Effector memory CD4-positive, alpha-beta T cell (primary cell): Measurements from ENCODE around the gene SMARCA4.

Experiments used
- DNase-seq, 3 donors: peaks; one replicate each; pipeline ENCODE4 v3.0.0-alpha.2; 2020
- H3K27ac ChIP-seq: 2 replicates; pipeline ENCODE4 v1.7.0; 2013; ENCODE audit warnings: mild to moderate bottlenecking, low read length, moderate library complexity; ENCODE audit not compliant: insufficient read depth, poor library complexity, severe bottlenecking
- H3K27me3 ChIP-seq: replicated peaks from 2 replicates; pipeline ENCODE4 v1.7.0; 2013; ENCODE audit warnings: mild to moderate bottlenecking, low read length; ENCODE audit not compliant: insufficient read depth, control insufficient read depth, poor library complexity, severe bottlenecking
- H3K36me3 ChIP-seq: 2 replicates; pipeline ENCODE4 v1.7.0; 2013; ENCODE audit warnings: mild to moderate bottlenecking, low read length, moderate library complexity; ENCODE audit not compliant: control insufficient read depth, insufficient read depth
- H3K4me1 ChIP-seq: 2 replicates; pipeline ENCODE4 v1.7.0; 2013; ENCODE audit warnings: low read length, mild to moderate bottlenecking; ENCODE audit not compliant: control insufficient read depth, insufficient read depth, poor library complexity, severe bottlenecking
- H3K4me3 ChIP-seq: 2 replicates; pipeline ENCODE4 v1.7.0; 2013; ENCODE audit warnings: low read length, low read depth, mild to moderate bottlenecking; ENCODE audit not compliant: insufficient read depth, poor library complexity, severe bottlenecking
- H3K9me3 ChIP-seq: 2 replicates; pipeline ENCODE4 v1.7.0; 2013; ENCODE audit warnings: mild to moderate bottlenecking, low read length, moderate library complexity; ENCODE audit not compliant: control insufficient read depth

SMARCA4 gene

DNA sequence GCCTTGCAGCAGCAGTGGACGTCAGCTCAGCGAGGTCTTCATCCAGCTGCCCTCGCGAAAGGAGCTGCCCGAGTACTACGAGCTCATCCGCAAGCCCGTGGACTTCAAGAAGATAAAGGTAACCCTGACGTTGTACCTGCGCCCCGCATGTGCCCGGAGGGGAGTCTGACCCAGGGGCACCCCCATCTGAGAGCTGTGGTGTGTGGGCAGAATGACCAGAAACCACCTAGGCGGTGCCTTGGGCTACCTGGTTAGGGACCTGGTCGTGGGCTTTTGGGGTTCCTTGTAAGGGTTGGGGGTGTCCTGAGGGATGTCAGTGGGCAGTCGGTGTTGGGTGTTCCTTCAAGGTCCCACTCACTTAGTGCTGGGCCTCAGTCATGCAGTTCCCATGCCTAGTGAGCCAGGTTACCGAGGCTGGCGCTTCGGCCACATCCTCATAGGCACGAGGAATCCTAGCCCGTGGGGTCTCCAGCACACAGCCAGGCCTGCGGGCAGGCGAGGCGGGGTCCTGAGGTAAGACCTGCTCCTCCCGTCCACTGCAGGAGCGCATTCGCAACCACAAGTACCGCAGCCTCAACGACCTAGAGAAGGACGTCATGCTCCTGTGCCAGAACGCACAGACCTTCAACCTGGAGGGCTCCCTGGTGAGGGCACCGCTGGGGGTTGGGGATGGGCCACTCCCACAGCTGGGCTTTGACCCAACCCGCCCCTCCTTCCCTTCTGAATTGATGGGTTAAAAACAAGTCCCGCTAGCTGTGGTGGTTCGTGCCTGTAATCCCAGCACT lies 97.6 kb downstream of the SMARCA4 start:
- H3K4me3 ChIP-seq, result no peak overlapping the region
- no peaks in the 10 kb centered on the region for H3K27me3 ChIP-seq
- no peaks in the 10 kb centered on the region for H3K4me1 ChIP-seq
- no peak for DNase-seq
- no peak overlapping the region for H3K27ac ChIP-seq
- H3K9me3 ChIP-seq, result no peaks in the 10 kb centered on the region
- H3K36me3 ChIP-seq, result peaks cover 12% of the 10 kb centered on the region

GRCh38 chr19:11059511-11060358 lies 98.9 kb downstream of the SMARCA4 start:
- Histone ChIP-seq H3K9me3 (no peaks in the 10 kb centered on the region), H3K4me3 (no peak overlapping the region), H3K36me3 (peaks cover 12% of the 10 kb centered on the region), H3K27me3 (no peaks in the 10 kb centered on the region), H3K27ac (no peak overlapping the region), H3K4me1 (no peaks in the 10 kb centered on the region)
- no peak for DNase-seq

- no peaks in the 10 kb centered on the region for H3K27me3 ChIP-seq
- no peak for DNase-seq
- H3K9me3 ChIP-seq, result no peaks in the 10 kb centered on the region
- H3K4me1 ChIP-seq, result no peaks in the 10 kb centered on the region
- H3K36me3 ChIP-seq, result peaks cover 12% of the 10 kb centered on the region
- no peak overlapping the region for H3K4me3 ChIP-seq
- H3K27ac ChIP-seq, result no peak overlapping the region
These were observed 101.1 kb downstream of the SMARCA4 start for GRCh38 chr19:11061952-11062351.

DNA sequence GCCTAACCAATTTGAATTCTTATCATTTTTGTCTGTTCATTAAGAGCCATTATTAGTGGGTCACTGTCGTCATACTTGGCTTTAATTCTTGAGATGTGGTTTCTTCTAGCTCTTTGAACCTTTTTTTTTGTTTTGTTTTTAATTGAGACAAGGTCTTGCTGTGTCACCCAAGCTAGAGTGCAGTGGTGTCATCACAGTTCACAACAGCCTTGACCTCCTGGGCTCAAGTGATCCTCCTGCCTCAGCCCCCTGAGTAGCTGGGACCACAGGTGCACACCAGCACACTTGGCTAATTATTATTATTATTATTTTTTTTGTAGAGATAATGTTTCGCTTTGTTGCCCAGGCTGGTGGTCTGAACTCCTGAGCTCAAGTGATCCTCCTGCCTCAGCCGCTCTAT lies 102.6 kb downstream of the SMARCA4 start:
- no peak overlapping the region for H3K4me3 ChIP-seq
- no peaks in the 10 kb centered on the region for H3K4me1 ChIP-seq
- H3K36me3 ChIP-seq, result peaks cover 12% of the 10 kb centered on the region
- H3K9me3 ChIP-seq, result no peaks in the 10 kb centered on the region
- no peaks in the 10 kb centered on the region for H3K27me3 ChIP-seq
- H3K27ac ChIP-seq, result no peak overlapping the region
- DNase-seq, result no peak

DNA sequence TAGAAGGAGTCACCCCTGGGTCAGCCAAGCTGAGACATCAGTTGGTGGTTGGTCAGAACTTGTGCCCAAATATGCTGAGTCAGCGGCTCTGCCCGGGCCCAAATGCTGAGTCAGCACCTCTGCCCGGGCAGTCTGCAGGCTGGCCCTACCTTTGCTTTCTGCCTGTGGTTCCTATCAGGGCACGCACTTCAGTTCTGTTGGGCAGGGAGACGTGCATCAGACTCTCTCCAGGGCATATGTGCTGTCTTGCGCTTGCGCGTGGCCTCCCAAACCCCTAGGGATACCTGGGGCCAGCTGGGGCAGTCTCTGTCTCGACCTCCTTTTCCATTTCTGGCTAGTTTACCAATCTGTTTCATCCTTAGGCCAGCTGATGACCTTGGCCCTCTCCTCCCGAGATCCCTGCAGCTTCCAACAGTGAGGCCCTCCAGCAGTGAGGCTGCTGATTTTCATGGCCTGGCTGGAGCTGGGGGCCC lies 104.0 kb downstream of the SMARCA4 start:
- Histone ChIP-seq H3K27me3 (no peaks in the 10 kb centered on the region), H3K4me1 (no peaks in the 10 kb centered on the region), H3K4me3 (no peak overlapping the region), H3K36me3 (peaks cover 8% of the 10 kb centered on the region), H3K27ac (no peak overlapping the region), H3K9me3 (no peaks in the 10 kb centered on the region)
- no peak for DNase-seq

- DNase-seq, result no peak
- Histone ChIP-seq H3K4me3 (no peak overlapping the region), H3K36me3 (no peaks in the 10 kb centered on the region)
These were observed 105.5 kb downstream of the SMARCA4 start for GRCh38 chr19:11066326-11066725.

GRCh38 chr19:11067356-11068113 lies 106.7 kb downstream of the SMARCA4 start:
- H3K4me1 ChIP-seq, result no peaks in the 10 kb centered on the region
- no peaks in the 10 kb centered on the region for H3K36me3 ChIP-seq
- no peak for DNase-seq
- H3K9me3 ChIP-seq, result no peaks in the 10 kb centered on the region
- no peak overlapping the region for H3K27ac ChIP-seq
- H3K27me3 ChIP-seq, result no peaks in the 10 kb centered on the region
- H3K4me3 ChIP-seq, result no peak overlapping the region

More at GRCh38 chr19:11066326-11066725, 105.5 kb downstream of the SMARCA4 start:
- H3K9me3 ChIP-seq, result no peaks in the 10 kb centered on the region
- H3K4me1 ChIP-seq, result no peaks in the 10 kb centered on the region
- no peaks in the 10 kb centered on the region for H3K27me3 ChIP-seq
- no peak overlapping the region for H3K27ac ChIP-seq

- Histone ChIP-seq H3K27me3 (no peaks in the 10 kb centered on the region), H3K27ac (no peak overlapping the region), H3K4me1 (no peaks in the 10 kb centered on the region), H3K36me3 (no peaks in the 10 kb centered on the region), H3K4me3 (no peak overlapping the region), H3K9me3 (no peaks in the 10 kb centered on the region)
- no peak for DNase-seq
These were observed 108.7 kb downstream of the SMARCA4 start for GRCh38 chr19:11069561-11069960.

DNA sequence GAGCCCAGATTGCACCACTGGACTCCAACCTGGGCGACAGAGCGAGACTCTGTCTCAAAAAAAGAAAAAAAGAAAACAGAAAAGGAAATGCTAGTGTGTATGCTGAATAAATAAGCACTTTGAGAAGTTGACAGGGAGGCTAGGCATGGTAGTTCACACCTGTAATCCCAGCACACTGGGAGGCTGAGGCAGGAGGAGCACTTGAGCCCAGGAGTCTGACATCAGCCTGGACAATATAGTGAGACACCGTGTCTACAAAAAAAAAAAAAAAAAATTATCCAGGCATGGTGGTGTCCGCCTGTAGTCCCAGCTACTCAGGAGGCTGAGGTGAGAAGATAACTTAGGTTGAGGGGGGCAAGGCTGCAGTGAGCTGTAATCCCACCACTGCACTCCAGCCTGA lies 109.3 kb downstream of the SMARCA4 start:
- Histone ChIP-seq H3K27ac (no peak overlapping the region), H3K4me1 (no peaks in the 10 kb centered on the region), H3K27me3 (no peaks in the 10 kb centered on the region), H3K9me3 (no peaks in the 10 kb centered on the region), H3K36me3 (no peaks in the 10 kb centered on the region), H3K4me3 (no peak overlapping the region)
- DNase-seq, result no peak
